ENCODE measurements around the gene SFN.
A peak's percentile ranks its signal among the peaks of the same experiment; 100 is the strongest.
"Not testable (repeated sequence)": the region's sequence is repeated elsewhere in the genome, so short reads cannot be mapped to it uniquely, and the experiment has no call there.

The SFN gene

DNA sequence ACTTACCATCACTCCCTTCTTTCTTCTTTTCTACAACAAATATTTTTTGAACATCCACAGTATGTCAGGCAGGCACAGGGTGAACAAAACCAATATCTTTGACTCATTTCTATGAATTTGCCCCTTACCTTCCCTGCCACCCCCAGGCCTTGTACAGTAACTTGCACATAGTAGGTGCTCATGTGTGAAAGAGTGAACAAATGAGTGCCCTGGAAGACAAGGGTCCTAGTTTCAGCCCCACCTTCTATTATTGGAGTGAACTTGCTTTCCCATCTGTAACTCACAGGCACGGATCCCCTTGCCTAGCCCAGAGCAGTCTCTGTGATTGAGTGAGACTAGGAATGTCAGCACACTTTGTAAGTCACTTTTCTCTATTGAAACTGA lies 23.6 kb upstream of the SFN start:
- H3K9ac ChIP-seq (ENCODE audit: low read length in 5 of 5), result peak overlapping the region in 2 of 5 donors; percentile 2 to 21
- no peaks in the 10 kb centered on the region for H3K27me3 ChIP-seq (ENCODE audit: control insufficient read depth in 5 of 5, insufficient read depth in 4 of 5, low read length in 5 of 5)
- H3K4me3 ChIP-seq (ENCODE audit: low read depth in 1 of 5, low read length in 5 of 5), result no peak overlapping the region
- peaks cover 0 to 3% (median 0%) of the 10 kb centered on the region in 5 donors for H3K4me1 ChIP-seq (ENCODE audit: control insufficient read depth in 5 of 5, insufficient read depth in 5 of 5, low read length in 5 of 5)
- no peak overlapping the region for H3K27ac ChIP-seq (ENCODE audit: low read depth, low read length)
- H3K9me3 ChIP-seq (ENCODE audit: control insufficient read depth in 5 of 5, low read length in 5 of 5), result no peaks in the 10 kb centered on the region
- peaks cover 5 to 73% (median 57%) of the 10 kb centered on the region in 5 donors for H3K36me3 ChIP-seq (ENCODE audit: control insufficient read depth in 5 of 5, insufficient read depth in 5 of 5, low read length in 5 of 5)

- Histone ChIP-seq H3K27ac (ENCODE audit: low read depth, low read length) (no peak overlapping the region), H3K4me3 (ENCODE audit: low read depth in 1 of 5, low read length in 5 of 5) (no peak overlapping the region), H3K27me3 (ENCODE audit: control insufficient read depth in 5 of 5, insufficient read depth in 4 of 5, low read length in 5 of 5) (no peaks in the 10 kb centered on the region), H3K9me3 (ENCODE audit: control insufficient read depth in 5 of 5, low read length in 5 of 5) (no peaks in the 10 kb centered on the region), H3K9ac (ENCODE audit: low read length in 5 of 5) (peak overlapping the region in 1 of 5 donors; percentile 21), H3K4me1 (ENCODE audit: control insufficient read depth in 5 of 5, insufficient read depth in 5 of 5, low read length in 5 of 5) (peaks cover 0 to 4% (median 0%) of the 10 kb centered on the region in 5 donors), H3K36me3 (ENCODE audit: control insufficient read depth in 5 of 5, insufficient read depth in 5 of 5, low read length in 5 of 5) (peaks cover 5 to 70% (median 55%) of the 10 kb centered on the region in 5 donors)
These were observed 23.2 kb upstream of the SFN start for GRCh38 chr1:26839779-26840178.

GRCh38 chr1:26844424-26845196 lies 18.3 kb upstream of the SFN start:
- Histone ChIP-seq H3K4me3 (ENCODE audit: low read depth in 1 of 5, low read length in 5 of 5) (no peak overlapping the region), H3K36me3 (ENCODE audit: control insufficient read depth in 5 of 5, insufficient read depth in 5 of 5, low read length in 5 of 5) (peaks cover 5 to 64% (median 56%) of the 10 kb centered on the region in 5 donors), H3K4me1 (ENCODE audit: control insufficient read depth in 5 of 5, insufficient read depth in 5 of 5, low read length in 5 of 5) (peaks cover 0 to 10% (median 4%) of the 10 kb centered on the region in 5 donors), H3K9ac (ENCODE audit: low read length in 5 of 5) (no peak overlapping the region), H3K27me3 (ENCODE audit: control insufficient read depth in 5 of 5, insufficient read depth in 4 of 5, low read length in 5 of 5) (no peaks in the 10 kb centered on the region), H3K9me3 (ENCODE audit: control insufficient read depth in 5 of 5, low read length in 5 of 5) (no peaks in the 10 kb centered on the region), H3K27ac (ENCODE audit: low read depth, low read length) (no peak overlapping the region)

DNA sequence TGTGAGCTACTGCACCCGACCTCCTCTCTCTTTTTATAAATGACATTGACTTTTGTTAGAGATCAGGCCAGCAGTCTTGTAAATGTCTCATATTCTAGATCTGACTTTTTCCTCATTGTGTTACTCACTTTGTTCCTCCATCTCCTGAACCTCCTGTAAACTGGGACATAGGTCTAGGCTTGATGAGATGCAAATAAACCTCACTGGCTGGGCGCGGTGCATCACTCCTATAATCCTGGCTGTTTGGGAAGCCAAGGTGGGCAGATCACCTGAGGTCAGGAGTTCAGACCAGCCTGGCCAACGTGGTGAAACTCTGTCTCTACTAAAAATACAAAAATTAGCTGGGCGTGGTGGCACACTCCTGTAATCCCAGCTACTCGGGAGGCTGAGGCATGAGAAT lies 15.1 kb upstream of the SFN start:
- Histone ChIP-seq H3K36me3 (ENCODE audit: control insufficient read depth in 5 of 5, insufficient read depth in 5 of 5, low read length in 5 of 5) (peaks cover 0 to 71% (median 66%) of the 10 kb centered on the region in 5 donors), H3K4me1 (ENCODE audit: control insufficient read depth in 5 of 5, insufficient read depth in 5 of 5, low read length in 5 of 5) (peaks cover 0 to 10% (median 6%) of the 10 kb centered on the region in 5 donors)
- H3K9ac ChIP-seq (ENCODE audit: low read length in 5 of 5); H3K27me3 ChIP-seq (ENCODE audit: control insufficient read depth in 5 of 5, insufficient read depth in 4 of 5, low read length in 5 of 5); H3K27ac ChIP-seq (ENCODE audit: low read depth, low read length); H3K9me3 ChIP-seq (ENCODE audit: control insufficient read depth in 5 of 5, low read length in 5 of 5); H3K4me3 ChIP-seq (ENCODE audit: low read depth in 1 of 5, low read length in 5 of 5): not testable (repeated sequence)

DNA sequence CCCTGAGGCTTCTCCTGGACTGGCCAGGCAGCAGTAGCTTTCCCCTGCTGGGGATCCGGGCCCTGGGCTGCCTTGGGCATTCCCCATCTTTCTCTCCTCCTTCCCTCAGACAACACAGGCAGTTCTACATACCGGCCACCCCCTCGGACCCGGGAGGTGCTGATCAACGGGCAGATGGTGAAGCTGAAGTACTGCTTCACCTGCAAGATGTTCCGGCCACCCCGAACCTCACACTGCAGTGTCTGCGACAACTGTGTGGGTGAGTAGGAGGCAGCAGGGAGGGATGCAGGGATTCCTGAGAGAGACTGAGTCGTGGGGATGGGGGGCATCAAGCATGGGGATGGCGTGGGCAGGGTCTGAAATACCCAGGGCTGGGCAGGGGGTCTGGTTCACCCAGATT lies 14.4 kb upstream of the SFN start:
- no peak overlapping the region for H3K27ac ChIP-seq (ENCODE audit: low read depth, low read length)
- peaks cover 0 to 75% (median 66%) of the 10 kb centered on the region in 5 donors for H3K36me3 ChIP-seq (ENCODE audit: control insufficient read depth in 5 of 5, insufficient read depth in 5 of 5, low read length in 5 of 5)
- H3K9ac ChIP-seq (ENCODE audit: low read length in 5 of 5), result peak overlapping the region in 1 of 5 donors; percentile 17

DNA sequence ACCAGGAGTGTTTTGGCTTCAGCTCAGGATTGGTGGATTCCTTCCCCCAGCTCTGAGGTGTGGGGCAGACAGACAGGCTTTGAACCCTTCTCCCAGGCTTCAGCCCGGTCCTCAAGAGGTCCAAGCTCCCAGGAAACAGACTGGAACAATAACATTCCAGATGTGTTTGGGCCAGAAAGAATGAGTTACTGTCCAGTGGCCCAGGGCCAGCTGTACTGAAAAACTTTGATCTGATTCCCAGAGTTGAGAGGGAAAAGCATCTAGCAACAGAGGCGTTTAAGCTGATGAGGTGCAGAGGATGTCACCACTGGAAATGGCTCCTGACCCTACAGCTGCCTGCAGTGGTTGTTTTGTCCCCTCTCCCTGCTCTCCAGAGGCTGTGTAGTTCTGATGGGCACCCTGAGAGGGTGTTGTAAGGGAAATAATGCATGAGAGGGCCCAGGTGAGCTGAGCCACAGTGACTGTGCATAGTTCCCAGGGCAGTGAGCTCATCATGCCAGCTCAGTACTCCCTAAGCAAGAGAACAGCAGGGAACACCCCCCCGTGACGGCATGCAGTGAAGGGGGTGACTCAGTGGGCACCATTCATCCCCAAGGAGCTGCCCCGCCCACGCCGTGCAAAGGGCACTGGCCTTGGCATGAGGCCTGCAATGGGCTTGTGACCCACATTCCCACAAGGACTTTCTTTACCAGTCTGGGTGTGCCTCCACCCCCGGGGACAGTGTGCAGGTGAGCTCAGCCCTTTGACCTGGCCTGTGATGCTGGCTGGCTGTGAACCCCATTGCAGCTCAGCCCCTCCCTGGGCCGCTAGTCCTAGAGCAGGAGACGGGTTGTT lies 13.8 kb upstream of the SFN start:
- Histone ChIP-seq H3K27ac (ENCODE audit: low read depth, low read length) (no peak overlapping the region), H3K9me3 (ENCODE audit: control insufficient read depth in 5 of 5, low read length in 5 of 5) (no peaks in the 10 kb centered on the region), H3K36me3 (ENCODE audit: control insufficient read depth in 5 of 5, insufficient read depth in 5 of 5, low read length in 5 of 5) (peaks cover 0 to 77% (median 70%) of the 10 kb centered on the region in 5 donors), H3K4me1 (ENCODE audit: control insufficient read depth in 5 of 5, insufficient read depth in 5 of 5, low read length in 5 of 5) (peaks cover 0 to 10% (median 6%) of the 10 kb centered on the region in 5 donors), H3K4me3 (ENCODE audit: low read depth in 1 of 5, low read length in 5 of 5) (no peak overlapping the region), H3K27me3 (ENCODE audit: control insufficient read depth in 5 of 5, insufficient read depth in 4 of 5, low read length in 5 of 5) (no peaks in the 10 kb centered on the region), H3K9ac (ENCODE audit: low read length in 5 of 5) (peak overlapping the region in 1 of 5 donors; percentile 17)

More for the DNA sequence above, 14.4 kb upstream of the SFN start:
- peaks cover 0 to 10% (median 6%) of the 10 kb centered on the region in 5 donors for H3K4me1 ChIP-seq (ENCODE audit: control insufficient read depth in 5 of 5, insufficient read depth in 5 of 5, low read length in 5 of 5)
- no peaks in the 10 kb centered on the region for H3K27me3 ChIP-seq (ENCODE audit: control insufficient read depth in 5 of 5, insufficient read depth in 4 of 5, low read length in 5 of 5)
- H3K9me3 ChIP-seq (ENCODE audit: control insufficient read depth in 5 of 5, low read length in 5 of 5), result no peaks in the 10 kb centered on the region
- no peak overlapping the region for H3K4me3 ChIP-seq (ENCODE audit: low read depth in 1 of 5, low read length in 5 of 5)

- Histone ChIP-seq H3K27ac (ENCODE audit: low read depth, low read length) (no peak overlapping the region), H3K27me3 (ENCODE audit: control insufficient read depth in 5 of 5, insufficient read depth in 4 of 5, low read length in 5 of 5) (no peaks in the 10 kb centered on the region), H3K9ac (ENCODE audit: low read length in 5 of 5) (no peak overlapping the region), H3K36me3 (ENCODE audit: control insufficient read depth in 5 of 5, insufficient read depth in 5 of 5, low read length in 5 of 5) (peaks cover 0 to 93% (median 90%) of the 10 kb centered on the region in 5 donors), H3K4me1 (ENCODE audit: control insufficient read depth in 5 of 5, insufficient read depth in 5 of 5, low read length in 5 of 5) (peaks cover 0 to 8% (median 6%) of the 10 kb centered on the region in 5 donors), H3K9me3 (ENCODE audit: control insufficient read depth in 5 of 5, low read length in 5 of 5) (no peaks in the 10 kb centered on the region), H3K4me3 (ENCODE audit: low read depth in 1 of 5, low read length in 5 of 5) (no peak overlapping the region)
These were observed 11.8 kb upstream of the SFN start for GRCh38 chr1:26851106-26851684.

- no peak overlapping the region for H3K9ac ChIP-seq (ENCODE audit: low read length in 5 of 5)
- no peaks in the 10 kb centered on the region for H3K27me3 ChIP-seq (ENCODE audit: control insufficient read depth in 5 of 5, insufficient read depth in 4 of 5, low read length in 5 of 5)
- H3K4me3 ChIP-seq (ENCODE audit: low read depth in 1 of 5, low read length in 5 of 5), result no peak overlapping the region
- H3K4me1 ChIP-seq (ENCODE audit: control insufficient read depth in 5 of 5, insufficient read depth in 5 of 5, low read length in 5 of 5), result peaks cover 0 to 8% (median 6%) of the 10 kb centered on the region in 5 donors
- H3K9me3 ChIP-seq (ENCODE audit: control insufficient read depth in 5 of 5, low read length in 5 of 5), result no peaks in the 10 kb centered on the region
- H3K27ac ChIP-seq (ENCODE audit: low read depth, low read length), result no peak overlapping the region
- H3K36me3 ChIP-seq (ENCODE audit: control insufficient read depth in 5 of 5, insufficient read depth in 5 of 5, low read length in 5 of 5), result peaks cover 0 to 100% (median 95%) of the 10 kb centered on the region in 5 donors
These were observed 10.2 kb upstream of the SFN start for GRCh38 chr1:26852701-26853100.

DNA sequence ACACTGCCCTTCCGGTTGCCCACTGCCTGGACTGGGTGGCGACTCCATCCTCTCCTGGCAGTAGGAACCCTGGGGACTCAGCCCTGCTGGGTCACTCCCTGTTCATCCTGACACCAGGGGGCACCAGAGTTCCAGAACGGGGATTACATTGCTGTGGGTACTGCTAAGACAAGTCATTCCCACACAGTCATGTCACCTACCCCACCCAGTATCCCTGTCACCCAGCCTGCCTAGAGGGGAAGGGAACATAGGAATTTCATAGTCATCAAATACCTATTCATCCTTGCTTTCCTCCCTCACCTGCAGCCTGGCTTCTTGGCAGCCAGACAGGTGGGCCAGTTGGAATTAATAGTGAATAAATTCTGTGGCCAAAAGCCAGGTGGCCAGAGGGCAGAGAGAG lies 9.8 kb upstream of the SFN start:
- no peaks in the 10 kb centered on the region for H3K9me3 ChIP-seq (ENCODE audit: control insufficient read depth in 5 of 5, low read length in 5 of 5)
- no peaks in the 10 kb centered on the region for H3K27me3 ChIP-seq (ENCODE audit: control insufficient read depth in 5 of 5, insufficient read depth in 4 of 5, low read length in 5 of 5)
- no peak overlapping the region for H3K9ac ChIP-seq (ENCODE audit: low read length in 5 of 5)
- H3K4me3 ChIP-seq (ENCODE audit: low read depth in 1 of 5, low read length in 5 of 5), result no peak overlapping the region
- no peak overlapping the region for H3K27ac ChIP-seq (ENCODE audit: low read depth, low read length)
- H3K4me1 ChIP-seq (ENCODE audit: control insufficient read depth in 5 of 5, insufficient read depth in 5 of 5, low read length in 5 of 5), result peaks cover 0 to 8% (median 6%) of the 10 kb centered on the region in 5 donors
- peaks cover 0 to 100% (median 93%) of the 10 kb centered on the region in 5 donors for H3K36me3 ChIP-seq (ENCODE audit: control insufficient read depth in 5 of 5, insufficient read depth in 5 of 5, low read length in 5 of 5)
